Measurements from ENCODE around the gene LIG3.

The LIG3 gene

GRCh38 chr17:35057332-35057915, 77.1 kb downstream of the LIG3 start:
- no peak overlapping the region for H3K4me3 ChIP-seq (ENCODE audit: low read length)
- DNase-seq (ENCODE audit: low read depth) = no peak
- no peak for TF ChIP-seq CTCF (conservative IDR thresholded peaks at IDR 0.05; ENCODE audit: low read depth, low read length)

Measured in retinal pigment epithelial cell (primary cell).